ENCODE measurements around the gene HOXD1. TPM values are rescaled to one million over a fixed set of nuclear protein-coding genes. Genes with fewer than 3 reads are reported as not detected.

The HOXD1 gene
- total RNA-seq, 1 donor from 2014 or later = 9.8 TPM

DNA sequence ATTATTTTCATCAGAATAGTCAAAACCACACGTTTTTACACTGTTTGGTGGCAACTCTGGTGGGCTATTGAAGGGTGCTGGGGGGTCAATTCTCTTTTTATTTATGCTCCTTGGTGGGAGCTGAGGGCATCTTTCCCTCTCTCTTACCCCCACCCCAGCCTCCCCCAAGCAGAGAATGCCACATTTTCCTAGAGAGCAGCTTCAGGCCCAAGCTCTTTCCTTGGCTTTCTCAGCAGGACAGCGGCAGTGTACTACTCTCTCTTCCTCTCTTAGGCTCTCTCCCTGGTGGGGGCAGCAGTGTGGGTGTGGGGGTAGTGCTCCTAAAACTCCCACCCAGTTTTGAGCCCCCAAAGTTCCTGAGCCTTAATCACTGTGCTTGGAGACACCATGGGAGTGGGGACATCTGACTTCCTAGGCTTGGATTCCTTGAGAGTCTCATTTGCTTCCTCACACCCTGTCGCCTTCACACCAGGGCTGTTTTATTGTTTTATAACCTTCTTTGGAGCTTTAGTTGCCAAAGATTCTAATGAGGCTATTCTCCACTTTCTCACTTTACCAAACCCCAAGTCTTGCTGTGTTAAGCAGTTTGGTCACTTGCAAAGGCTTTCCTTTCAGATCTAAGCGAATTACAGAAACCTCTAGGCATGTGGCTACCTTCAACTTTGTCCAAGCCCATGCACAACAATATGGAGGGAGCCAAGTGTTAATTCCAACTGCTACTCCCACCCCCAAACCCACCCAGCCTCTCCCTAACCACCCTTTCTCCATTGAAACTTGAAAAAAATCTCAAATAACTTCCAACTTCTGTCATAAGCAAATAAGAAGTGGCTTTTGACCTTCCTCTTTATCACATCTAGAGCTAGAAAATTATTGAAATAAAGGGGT lies 43.1 kb upstream of the HOXD1 start:
- peaks cover 1% of the 10 kb centered on the region for H3K36me3 ChIP-seq (ENCODE audit: control insufficient read depth, insufficient read depth, low read length)
- H3K4me3 ChIP-seq (ENCODE audit: low read depth, low read length) = no peak overlapping the region
- TF ChIP-seq, protein P1, sequence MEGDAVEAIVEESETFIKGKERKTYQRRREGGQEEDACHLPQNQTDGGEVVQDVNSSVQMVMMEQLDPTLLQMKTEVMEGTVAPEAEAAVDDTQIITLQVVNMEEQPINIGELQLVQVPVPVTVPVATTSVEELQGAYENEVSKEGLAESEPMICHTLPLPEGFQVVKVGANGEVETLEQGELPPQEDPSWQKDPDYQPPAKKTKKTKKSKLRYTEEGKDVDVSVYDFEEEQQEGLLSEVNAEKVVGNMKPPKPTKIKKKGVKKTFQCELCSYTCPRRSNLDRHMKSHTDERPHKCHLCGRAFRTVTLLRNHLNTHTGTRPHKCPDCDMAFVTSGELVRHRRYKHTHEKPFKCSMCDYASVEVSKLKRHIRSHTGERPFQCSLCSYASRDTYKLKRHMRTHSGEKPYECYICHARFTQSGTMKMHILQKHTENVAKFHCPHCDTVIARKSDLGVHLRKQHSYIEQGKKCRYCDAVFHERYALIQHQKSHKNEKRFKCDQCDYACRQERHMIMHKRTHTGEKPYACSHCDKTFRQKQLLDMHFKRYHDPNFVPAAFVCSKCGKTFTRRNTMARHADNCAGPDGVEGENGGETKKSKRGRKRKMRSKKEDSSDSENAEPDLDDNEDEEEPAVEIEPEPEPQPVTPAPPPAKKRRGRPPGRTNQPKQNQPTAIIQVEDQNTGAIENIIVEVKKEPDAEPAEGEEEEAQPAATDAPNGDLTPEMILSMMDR (IDR thresholded peaks at IDR 0.05; ENCODE audit: insufficient read depth, low read length, poor library complexity, severe bottlenecking) = no peak
- H3K27me3 ChIP-seq (ENCODE audit: control insufficient read depth, insufficient read depth, low read length) = no peaks in the 10 kb centered on the region
- no peak for DNase-seq (ENCODE audit: low read depth)

DNA sequence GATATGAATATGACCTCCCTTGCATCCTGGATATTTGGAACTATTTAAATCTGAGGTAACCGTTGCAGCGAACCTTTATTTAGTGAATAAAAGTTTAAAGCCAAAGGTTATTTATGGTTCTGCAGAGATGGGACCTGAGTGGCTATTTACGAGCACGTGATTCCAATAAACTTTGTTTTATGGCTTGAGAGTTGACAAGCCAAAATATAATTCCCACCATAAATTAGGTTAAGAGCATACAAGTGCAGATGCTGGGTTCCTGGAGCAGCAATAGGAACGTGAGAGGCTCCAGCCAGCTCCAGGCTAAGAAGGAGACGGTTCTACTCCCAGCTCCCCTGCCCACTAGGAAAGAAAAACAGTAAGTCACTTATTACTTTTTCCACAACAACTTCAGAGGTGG lies 42.4 kb upstream of the HOXD1 start:
- TF ChIP-seq, protein P1 (IDR thresholded peaks at IDR 0.05; ENCODE audit: insufficient read depth, low read length, poor library complexity, severe bottlenecking) = no peak
- peaks cover 1% of the 10 kb centered on the region for H3K36me3 ChIP-seq (ENCODE audit: control insufficient read depth, insufficient read depth, low read length)
- DNase-seq (ENCODE audit: low read depth) = no peak
- peak overlapping the region; percentile 9 for H3K4me3 ChIP-seq (ENCODE audit: low read depth, low read length)
- no peaks in the 10 kb centered on the region for H3K27me3 ChIP-seq (ENCODE audit: control insufficient read depth, insufficient read depth, low read length)

DNA sequence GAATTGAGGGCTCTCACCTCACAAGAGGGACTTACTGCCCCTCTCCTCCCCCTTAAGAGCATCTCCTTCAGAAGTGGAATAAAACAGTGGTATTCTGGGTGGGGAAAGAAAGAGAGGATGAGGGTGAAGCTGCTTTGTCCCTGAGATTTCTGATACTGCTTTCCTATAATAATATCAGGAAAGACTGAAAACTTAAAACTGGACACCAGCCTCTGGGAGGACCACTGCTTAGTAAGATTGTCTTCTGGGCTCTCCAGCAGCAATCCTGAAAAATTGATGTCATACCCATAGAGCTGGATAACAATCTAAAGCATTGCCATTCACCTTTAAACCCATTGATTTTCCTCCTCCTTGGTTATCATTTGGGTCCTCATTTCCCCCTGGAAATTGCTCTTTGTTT lies 41.8 kb upstream of the HOXD1 start:
- peak overlapping the region; percentile 36 for H3K4me3 ChIP-seq (ENCODE audit: low read depth, low read length)
- no peak for DNase-seq (ENCODE audit: low read depth)
- TF ChIP-seq, protein P1 (IDR thresholded peaks at IDR 0.05; ENCODE audit: insufficient read depth, low read length, poor library complexity, severe bottlenecking) = no peak
- peaks cover 1% of the 10 kb centered on the region for H3K36me3 ChIP-seq (ENCODE audit: control insufficient read depth, insufficient read depth, low read length)
- no peaks in the 10 kb centered on the region for H3K27me3 ChIP-seq (ENCODE audit: control insufficient read depth, insufficient read depth, low read length)

DNA sequence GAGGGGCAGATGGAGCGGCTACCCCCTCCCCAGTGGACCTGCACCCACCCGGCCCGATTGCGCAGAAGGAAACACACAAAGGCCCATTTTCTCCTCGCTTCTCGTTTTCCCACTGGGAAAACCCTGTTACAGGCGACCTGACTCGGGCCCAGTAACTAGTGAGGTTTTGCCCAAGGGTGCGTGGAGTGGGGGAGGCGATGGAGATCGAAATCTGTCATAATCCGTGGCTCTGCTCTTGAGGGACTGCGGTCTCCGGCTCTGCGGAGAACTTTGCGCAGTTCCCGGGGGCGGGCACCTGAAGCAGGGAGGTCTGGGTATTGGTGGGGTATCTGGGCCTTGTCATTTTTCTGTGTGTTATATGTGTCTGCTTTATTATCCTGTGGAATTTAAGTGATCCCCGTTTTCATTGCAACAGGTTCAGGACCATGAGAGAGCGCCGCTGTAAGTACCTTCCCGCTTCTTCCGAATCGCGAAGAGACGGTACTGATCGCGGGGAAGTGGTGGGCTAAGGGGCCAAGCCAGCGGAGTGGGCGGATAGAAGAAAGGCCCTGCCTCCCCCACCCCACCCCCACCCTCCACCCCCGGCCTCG lies 41.2 kb upstream of the HOXD1 start:
- H3K27me3 ChIP-seq (ENCODE audit: control insufficient read depth, insufficient read depth, low read length) = no peaks in the 10 kb centered on the region
- H3K36me3 ChIP-seq (ENCODE audit: control insufficient read depth, insufficient read depth, low read length) = peaks cover 1% of the 10 kb centered on the region

DNA sequence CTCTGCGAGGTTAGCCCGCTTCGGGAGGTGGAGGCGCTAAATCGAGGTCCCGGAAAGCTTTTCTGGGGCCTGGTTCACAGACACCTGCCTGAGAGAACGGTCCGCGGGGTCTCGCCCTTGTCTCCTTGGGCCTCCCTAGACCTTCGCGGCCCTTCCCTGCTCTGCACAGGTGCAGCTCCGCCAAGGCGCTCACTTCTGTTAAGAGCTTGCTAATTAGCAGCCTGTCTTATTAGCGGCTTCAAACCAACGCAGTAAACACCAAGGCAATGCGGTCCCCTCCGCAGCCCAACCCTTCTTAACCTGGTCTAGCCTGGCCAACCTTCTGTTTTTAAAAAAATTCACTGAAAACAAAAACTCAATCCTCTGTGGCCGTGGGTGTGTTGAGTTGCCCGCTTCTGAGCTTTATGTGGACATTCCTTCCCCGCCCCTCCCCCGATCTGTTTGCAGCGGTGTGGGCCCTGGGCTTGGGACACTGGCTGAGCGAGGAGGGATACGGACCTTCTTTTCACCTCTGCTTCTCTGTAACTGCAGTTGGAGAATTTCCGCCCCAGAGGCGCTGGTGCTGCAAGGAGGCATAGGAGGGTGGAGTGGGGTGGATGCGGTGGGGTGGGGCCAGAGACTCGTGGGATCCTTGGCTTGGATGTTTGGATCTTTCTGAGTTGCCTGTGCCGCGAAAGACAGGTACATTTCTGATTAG lies 40.5 kb upstream of the HOXD1 start:
- TF ChIP-seq, protein P1 (IDR thresholded peaks at IDR 0.05; ENCODE audit: insufficient read depth, low read length, poor library complexity, severe bottlenecking) = no peak
- DNase-seq (ENCODE audit: low read depth) = no peak
- Histone ChIP-seq H3K4me3 (ENCODE audit: low read depth, low read length) (peak overlapping the region; percentile 36), H3K36me3 (ENCODE audit: control insufficient read depth, insufficient read depth, low read length) (peaks cover 3% of the 10 kb centered on the region), H3K27me3 (ENCODE audit: control insufficient read depth, insufficient read depth, low read length) (no peaks in the 10 kb centered on the region)

More for the DNA sequence above, 41.2 kb upstream of the HOXD1 start:
- TF ChIP-seq, protein P1 (IDR thresholded peaks at IDR 0.05; ENCODE audit: insufficient read depth, low read length, poor library complexity, severe bottlenecking) = no peak
- peak overlapping the region; percentile 36 for H3K4me3 ChIP-seq (ENCODE audit: low read depth, low read length)
- no peak for DNase-seq (ENCODE audit: low read depth)
